B cell (primary cell): Measurements from ENCODE around the gene DPEP2NB.

Source experiments
- EZH2 ChIP-seq: IDR thresholded peaks from 2 replicates; pipeline ENCODE4 v1.6.1; 2012; ENCODE audit warnings: borderline replicate concordance, low read depth, mild to moderate bottlenecking, moderate library complexity, low read length; ENCODE audit not compliant: insufficient read depth, poor library complexity, severe bottlenecking
- TF ChIP-seq, protein P1 (sequence below): fragments of 200-600 bp; IDR thresholded peaks from one replicate; pipeline ENCODE4 v1.8.0; 2022; ENCODE audit warnings: antibody characterized with exemption, mild to moderate bottlenecking

- TF ChIP-seq, protein P1, sequence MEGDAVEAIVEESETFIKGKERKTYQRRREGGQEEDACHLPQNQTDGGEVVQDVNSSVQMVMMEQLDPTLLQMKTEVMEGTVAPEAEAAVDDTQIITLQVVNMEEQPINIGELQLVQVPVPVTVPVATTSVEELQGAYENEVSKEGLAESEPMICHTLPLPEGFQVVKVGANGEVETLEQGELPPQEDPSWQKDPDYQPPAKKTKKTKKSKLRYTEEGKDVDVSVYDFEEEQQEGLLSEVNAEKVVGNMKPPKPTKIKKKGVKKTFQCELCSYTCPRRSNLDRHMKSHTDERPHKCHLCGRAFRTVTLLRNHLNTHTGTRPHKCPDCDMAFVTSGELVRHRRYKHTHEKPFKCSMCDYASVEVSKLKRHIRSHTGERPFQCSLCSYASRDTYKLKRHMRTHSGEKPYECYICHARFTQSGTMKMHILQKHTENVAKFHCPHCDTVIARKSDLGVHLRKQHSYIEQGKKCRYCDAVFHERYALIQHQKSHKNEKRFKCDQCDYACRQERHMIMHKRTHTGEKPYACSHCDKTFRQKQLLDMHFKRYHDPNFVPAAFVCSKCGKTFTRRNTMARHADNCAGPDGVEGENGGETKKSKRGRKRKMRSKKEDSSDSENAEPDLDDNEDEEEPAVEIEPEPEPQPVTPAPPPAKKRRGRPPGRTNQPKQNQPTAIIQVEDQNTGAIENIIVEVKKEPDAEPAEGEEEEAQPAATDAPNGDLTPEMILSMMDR: no peak
- no peak for TF ChIP-seq EZH2
Observed at GRCh38 chr16:67989322-67990017, 26.2 kb downstream of the DPEP2NB start.
